OCI-LY1 (cell line): Measurements from ENCODE around the gene OSBPL3.

Experiments
- H2AFZ ChIP-seq: fragments of 200-600 bp; sonication (generic), shearing (Covaris generic); 2 replicates; pipeline ENCODE4 v1.6.0; 2014; ENCODE audit warnings: antibody characterized with exemption, mild to moderate bottlenecking, low read length
- H3F3A ChIP-seq: fragments of 200-600 bp; sonication (generic), shearing (Covaris generic); 2 replicates; pipeline ENCODE4 v1.6.0; 2014; ENCODE audit warnings: mild to moderate bottlenecking, antibody characterized with exemption, low read length, moderate library complexity; ENCODE audit not compliant: insufficient read depth
- H3K27ac ChIP-seq: fragments of 200-600 bp; sonication (generic); 2 replicates; pipeline ENCODE4 v1.5.1; 2014; ENCODE audit warnings: low read length, mixed run types, mild to moderate bottlenecking, low read depth; ENCODE audit not compliant: poor library complexity, severe bottlenecking
- H3K27me3 ChIP-seq: fragments of 200-600 bp; sonication (generic); 2 replicates; pipeline ENCODE4 v1.6.0; 2014; ENCODE audit warnings: antibody characterized with exemption, mild to moderate bottlenecking, low read length, moderate library complexity; ENCODE audit not compliant: insufficient read depth
- H3K36me3 ChIP-seq: fragments of 200-600 bp; sonication (generic); 2 replicates; pipeline ENCODE4 v1.6.1; 2014; ENCODE audit warnings: mild to moderate bottlenecking, antibody characterized with exemption, low read length, moderate library complexity, mixed read lengths; ENCODE audit not compliant: insufficient read depth
- H3K4me1 ChIP-seq: fragments of 200-600 bp; sonication (generic); 2 replicates; pipeline ENCODE4 v1.5.1; 2014; ENCODE audit warnings: mild to moderate bottlenecking, low read length, moderate library complexity; ENCODE audit not compliant: insufficient read depth, severe bottlenecking
- H3K4me2 ChIP-seq: fragments of 200-600 bp; sonication (generic), shearing (Covaris generic); 2 replicates; pipeline ENCODE4 v1.6.1; 2014; ENCODE audit warnings: low read length
- H3K4me3 ChIP-seq: fragments of 200-600 bp; sonication (generic); 2 replicates; pipeline ENCODE4 v1.5.1; 2014; ENCODE audit warnings: low read length, low read depth, mild to moderate bottlenecking, mixed read lengths; ENCODE audit not compliant: poor library complexity, severe bottlenecking
- H3K79me2 ChIP-seq: fragments of 200-600 bp; shearing (Covaris generic); 2 replicates; pipeline ENCODE4 v1.6.1; 2016; ENCODE audit warnings: mixed run types, low read length, mixed read lengths; ENCODE audit not compliant: insufficient read depth
- H3K9ac ChIP-seq: fragments of 200-600 bp; sonication (generic), shearing (Covaris generic); 2 replicates; pipeline ENCODE4 v1.6.1; 2014; ENCODE audit warnings: mild to moderate bottlenecking, low read length, mixed read lengths
- H3K9me2 ChIP-seq: fragments of 200-600 bp; sonication (generic), shearing (Covaris generic); 2 replicates; pipeline ENCODE4 v1.6.1; 2014; ENCODE audit warnings: low read depth, mild to moderate bottlenecking, low read length, mixed read lengths
- H3K9me3 ChIP-seq: fragments of 200-600 bp; shearing (Covaris generic); 2 replicates; pipeline ENCODE4 v1.6.1; 2014; ENCODE audit warnings: low read length, mixed read lengths
- H4K20me1 ChIP-seq: fragments of 200-600 bp; sonication (generic), shearing (Covaris generic); 2 replicates; pipeline ENCODE4 v1.6.0; 2016; ENCODE audit warnings: mild to moderate bottlenecking, low read length; ENCODE audit not compliant: insufficient read depth
- EZH2 ChIP-seq: fragments of 200-600 bp; sonication (generic), shearing (Covaris generic); IDR thresholded peaks from 2 replicates; pipeline ENCODE4 v1.8.0; 2017; ENCODE audit warnings: borderline replicate concordance, mixed run types, mild to moderate bottlenecking, antibody characterized with exemption, low read length, moderate library complexity, mixed read lengths
- TF ChIP-seq, protein P1 (sequence below): fragments of 200-600 bp; sonication (generic), shearing (Covaris generic); IDR thresholded peaks from 2 replicates; pipeline ENCODE4 v1.5.1; 2017; ENCODE audit warnings: mild to moderate bottlenecking, antibody characterized with exemption, low read length, moderate library complexity, mixed read lengths

The OSBPL3 gene

DNA sequence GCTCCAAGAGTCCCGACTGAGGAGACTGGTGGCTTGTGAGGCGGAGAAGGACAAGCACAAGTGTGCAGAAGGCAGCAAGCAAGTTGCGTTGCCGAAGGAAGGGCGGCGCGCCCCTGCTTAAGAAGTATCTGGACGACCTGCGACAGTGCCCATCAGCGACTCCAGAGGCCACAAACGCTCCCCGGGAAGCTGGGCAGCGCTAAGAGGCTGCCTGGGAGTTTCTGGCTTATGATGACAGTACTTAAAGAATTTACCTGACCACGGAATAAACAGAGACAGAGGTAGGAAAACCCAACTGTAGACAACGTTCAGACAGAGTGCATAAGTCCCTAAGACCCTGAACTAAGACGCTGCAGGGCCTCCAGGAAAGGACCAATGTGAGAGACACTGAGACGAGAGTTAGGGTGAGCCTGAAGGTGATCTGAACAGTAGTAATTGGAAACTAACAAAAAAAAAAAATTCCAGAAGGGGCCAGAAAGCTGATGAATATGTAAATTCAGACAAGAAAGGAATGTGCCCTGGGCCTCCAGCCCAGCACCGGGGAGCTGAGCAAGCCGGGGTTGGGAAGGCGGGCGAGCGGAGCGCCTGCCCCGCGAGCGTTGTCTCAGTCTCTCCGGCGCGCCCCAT is 1.0 kb downstream of the OSBPL3 start:
- H4K20me1 ChIP-seq, result no peaks in the 10 kb centered on the region
- H3K9me2 ChIP-seq, result no peaks in the 10 kb centered on the region
- TF ChIP-seq, protein P1, sequence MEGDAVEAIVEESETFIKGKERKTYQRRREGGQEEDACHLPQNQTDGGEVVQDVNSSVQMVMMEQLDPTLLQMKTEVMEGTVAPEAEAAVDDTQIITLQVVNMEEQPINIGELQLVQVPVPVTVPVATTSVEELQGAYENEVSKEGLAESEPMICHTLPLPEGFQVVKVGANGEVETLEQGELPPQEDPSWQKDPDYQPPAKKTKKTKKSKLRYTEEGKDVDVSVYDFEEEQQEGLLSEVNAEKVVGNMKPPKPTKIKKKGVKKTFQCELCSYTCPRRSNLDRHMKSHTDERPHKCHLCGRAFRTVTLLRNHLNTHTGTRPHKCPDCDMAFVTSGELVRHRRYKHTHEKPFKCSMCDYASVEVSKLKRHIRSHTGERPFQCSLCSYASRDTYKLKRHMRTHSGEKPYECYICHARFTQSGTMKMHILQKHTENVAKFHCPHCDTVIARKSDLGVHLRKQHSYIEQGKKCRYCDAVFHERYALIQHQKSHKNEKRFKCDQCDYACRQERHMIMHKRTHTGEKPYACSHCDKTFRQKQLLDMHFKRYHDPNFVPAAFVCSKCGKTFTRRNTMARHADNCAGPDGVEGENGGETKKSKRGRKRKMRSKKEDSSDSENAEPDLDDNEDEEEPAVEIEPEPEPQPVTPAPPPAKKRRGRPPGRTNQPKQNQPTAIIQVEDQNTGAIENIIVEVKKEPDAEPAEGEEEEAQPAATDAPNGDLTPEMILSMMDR, result no peak
- no peak for TF ChIP-seq EZH2
- H3K4me3 ChIP-seq, result peak overlapping the region; percentile 74
- H3K36me3 ChIP-seq, result peaks cover 26% of the 10 kb centered on the region
- H3K27ac ChIP-seq, result peak overlapping the region; percentile 70
- no peaks in the 10 kb centered on the region for H3F3A ChIP-seq
- H3K27me3 ChIP-seq, result no peaks in the 10 kb centered on the region
- H3K4me2 ChIP-seq, result peak overlapping the region; percentile 89
- no peak overlapping the region for H2AFZ ChIP-seq
- H3K79me2 ChIP-seq, result peaks cover 58% of the 10 kb centered on the region
- H3K9ac ChIP-seq, result peak overlapping the region; percentile 81
- peaks cover 73% of the 10 kb centered on the region for H3K4me1 ChIP-seq
- 0 out of 2 replicates have a peak, but pooled peaks cover 2% of the 10 kb centered on the region for H3K9me3 ChIP-seq

DNA sequence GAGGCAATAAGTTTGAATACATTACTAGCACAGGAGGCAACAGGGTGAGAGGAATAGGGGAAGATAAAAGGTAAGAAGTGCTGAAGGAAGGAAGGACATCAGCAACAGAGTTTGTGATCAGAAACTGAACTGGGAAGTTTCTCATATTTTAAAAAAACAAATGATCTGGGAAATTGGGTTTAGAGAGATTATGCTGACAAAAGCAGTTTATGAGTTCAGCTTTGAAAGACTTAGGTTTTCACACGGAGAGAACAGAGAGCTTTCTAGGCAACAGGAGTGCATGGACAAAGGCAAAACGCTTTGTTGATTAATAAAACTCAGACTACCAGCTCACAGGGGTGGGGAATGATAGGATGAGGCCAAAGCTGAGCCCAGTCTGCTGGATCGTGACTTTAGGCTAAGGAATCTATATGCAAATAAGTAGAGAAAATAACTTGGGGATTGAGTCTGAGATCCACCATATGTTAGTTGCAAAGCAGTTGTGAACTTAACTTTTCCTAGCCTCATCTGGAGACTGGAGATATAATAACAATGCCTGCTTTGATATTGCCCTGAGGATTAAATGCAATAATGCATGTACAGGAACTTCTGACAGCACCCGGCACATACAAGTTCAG is 4.2 kb downstream of the OSBPL3 start:
- no peak overlapping the region for H2AFZ ChIP-seq
- peaks cover 90% of the 10 kb centered on the region for H3K79me2 ChIP-seq
- H3K27ac ChIP-seq, result peak overlapping the region; percentile 10
- peak overlapping the region; percentile 89 for H3K4me2 ChIP-seq
- no peaks in the 10 kb centered on the region for H4K20me1 ChIP-seq
- peaks cover 80% of the 10 kb centered on the region for H3K4me1 ChIP-seq
- no peaks in the 10 kb centered on the region for H3K27me3 ChIP-seq
- H3K9ac ChIP-seq, result peak overlapping the region; percentile 7; the same call in 1 of the 2 replicates
- H3K4me3 ChIP-seq, result peak overlapping the region; percentile 74
- H3K36me3 ChIP-seq, result peaks cover 26% of the 10 kb centered on the region
- no peaks in the 10 kb centered on the region for H3K9me3 ChIP-seq
- H3F3A ChIP-seq, result no peaks in the 10 kb centered on the region
- no peak for TF ChIP-seq EZH2
- TF ChIP-seq, protein P1, result no peak
- no peaks in the 10 kb centered on the region for H3K9me2 ChIP-seq

DNA sequence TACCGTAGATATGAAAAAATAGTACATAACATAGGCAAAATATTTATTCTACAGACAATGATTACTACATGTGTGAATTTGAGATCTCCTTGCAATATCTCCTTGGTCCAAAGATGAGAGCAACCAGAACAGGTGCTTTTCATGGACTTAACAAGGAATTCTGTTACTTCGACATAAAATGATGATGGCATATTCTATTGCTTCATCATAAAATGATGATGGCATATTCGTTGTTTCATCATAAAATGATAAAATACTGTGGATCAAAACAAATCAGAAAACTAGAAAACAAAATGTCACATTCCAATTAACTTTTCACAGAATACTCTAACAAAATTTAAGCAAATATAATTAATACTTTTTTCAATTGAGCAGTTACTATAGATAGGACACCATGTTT is 4.8 kb downstream of the OSBPL3 start:
- no peaks in the 10 kb centered on the region for H4K20me1 ChIP-seq
- no peaks in the 10 kb centered on the region for H3K9me3 ChIP-seq
- H3K27ac ChIP-seq, result no peak overlapping the region
- TF ChIP-seq, protein P1, result no peak
- no peak for TF ChIP-seq EZH2
- H3K4me2 ChIP-seq, result peak overlapping the region; percentile 89; the same call in 1 of the 2 replicates
- H3K9ac ChIP-seq, result no peak overlapping the region; the same call in 1 of the 2 replicates
- peaks cover 96% of the 10 kb centered on the region for H3K79me2 ChIP-seq
- H3K4me1 ChIP-seq, result peaks cover 85% of the 10 kb centered on the region
- H2AFZ ChIP-seq, result no peak overlapping the region
- H3K9me2 ChIP-seq, result no peaks in the 10 kb centered on the region
- peaks cover 26% of the 10 kb centered on the region for H3K36me3 ChIP-seq
- H3F3A ChIP-seq, result no peaks in the 10 kb centered on the region
- no peaks in the 10 kb centered on the region for H3K27me3 ChIP-seq
- H3K4me3 ChIP-seq, result peak overlapping the region; percentile 74
